Mucosa of rectum (tissue), 2 donors: ENCODE data around the gene ZNF558.

Experiments used
- H3K27ac ChIP-seq, 2 donors: one replicate each; pipeline ENCODE4 v1.7.0; 2013; ENCODE audit warnings: inconsistent platforms in 2 of 2, low read depth in 2 of 2, low read length in 2 of 2
- H3K27me3 ChIP-seq, 2 donors: one replicate each; pipeline ENCODE4 v1.7.0; 2013; ENCODE audit warnings: low read length in 2 of 2; ENCODE audit not compliant: control insufficient read depth in 2 of 2, insufficient read depth in 2 of 2
- H3K36me3 ChIP-seq, 2 donors: one replicate each; pipeline ENCODE4 v1.7.0; 2013; ENCODE audit warnings: low read length in 2 of 2; ENCODE audit not compliant: control insufficient read depth in 2 of 2, insufficient read depth in 2 of 2
- H3K4me1 ChIP-seq, 2 donors: one replicate each; pipeline ENCODE4 v1.7.0; 2013; ENCODE audit warnings: low read length in 2 of 2, mild to moderate bottlenecking in 1 of 2; ENCODE audit not compliant: control insufficient read depth in 2 of 2, insufficient read depth in 2 of 2
- H3K4me3 ChIP-seq, 2 donors: one replicate each; pipeline ENCODE4 v1.7.0; 2013; ENCODE audit warnings: low read length in 2 of 2
- H3K9ac ChIP-seq, 2 donors: one replicate each; pipeline ENCODE4 v1.7.0; 2013; ENCODE audit warnings: low read length in 2 of 2, low read depth in 1 of 2, mild to moderate bottlenecking in 1 of 2
- H3K9me3 ChIP-seq, 2 donors: one replicate each; pipeline ENCODE4 v1.7.0; 2013; ENCODE audit warnings: low read length in 2 of 2; ENCODE audit not compliant: control insufficient read depth in 2 of 2
- donor health status: healthy.
- donor health status: Normal muscosa, but diverticular disease.

The ZNF558 gene

DNA sequence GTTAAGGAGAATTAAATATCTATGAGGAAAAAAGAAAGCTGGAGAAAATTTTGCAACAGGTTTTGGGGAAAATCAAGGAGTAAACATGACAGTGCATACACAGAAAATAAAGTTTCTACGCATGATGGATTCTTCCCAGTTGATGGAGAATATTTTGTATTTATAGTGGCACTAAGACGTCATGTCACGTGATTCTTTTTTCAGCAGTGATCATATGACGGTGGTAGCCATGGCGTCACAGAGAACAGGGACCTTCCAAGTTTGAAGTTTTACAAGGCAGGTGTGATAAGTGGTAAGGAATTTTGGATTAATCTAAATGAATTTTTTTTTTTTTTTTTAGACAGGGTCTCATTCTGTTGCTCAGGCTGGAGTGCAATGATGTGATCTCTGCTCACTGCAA lies 8.6 kb upstream of the ZNF558 start:
- no peaks in the 10 kb centered on the region for H3K9me3 ChIP-seq
- no peaks in the 10 kb centered on the region for H3K4me1 ChIP-seq
- no peak overlapping the region for H3K4me3 ChIP-seq
- no peaks in the 10 kb centered on the region for H3K36me3 ChIP-seq
- no peak overlapping the region for H3K27ac ChIP-seq
- no peaks in the 10 kb centered on the region for H3K27me3 ChIP-seq
- H3K9ac ChIP-seq: no peak overlapping the region

DNA sequence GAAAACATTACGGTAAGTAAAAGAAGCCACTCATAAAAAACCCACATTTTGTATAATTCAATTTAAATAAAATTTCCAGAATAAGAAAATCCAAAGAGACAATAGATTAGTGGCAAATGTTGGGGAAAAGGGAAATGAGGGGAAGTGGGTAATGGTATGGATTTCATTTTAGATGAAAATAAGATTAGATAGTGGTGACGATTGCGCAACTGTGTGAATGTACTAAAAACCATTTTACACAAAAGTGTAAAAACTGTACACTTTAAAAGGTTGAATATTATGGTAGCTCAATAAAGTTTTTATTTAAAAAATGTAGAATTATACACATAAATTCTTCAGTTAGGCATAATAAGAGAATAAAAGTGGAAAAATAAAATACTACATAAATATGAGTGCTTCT lies 3.8 kb upstream of the ZNF558 start:
- H3K27me3 ChIP-seq: no peaks in the 10 kb centered on the region
- no peak overlapping the region for H3K4me3 ChIP-seq
- no peaks in the 10 kb centered on the region for H3K36me3 ChIP-seq
- no peaks in the 10 kb centered on the region for H3K9me3 ChIP-seq
- no peak overlapping the region for H3K27ac ChIP-seq
- peaks cover 2 to 7% of the 10 kb centered on the region in 2 donors for H3K4me1 ChIP-seq
- no peak overlapping the region for H3K9ac ChIP-seq

- Histone ChIP-seq H3K9me3 (no peaks in the 10 kb centered on the region), H3K27me3 (no peaks in the 10 kb centered on the region), H3K36me3 (no peaks in the 10 kb centered on the region), H3K4me3 (no peak overlapping the region), H3K4me1 (peaks cover 2 to 7% of the 10 kb centered on the region in 2 donors), H3K27ac (no peak overlapping the region), H3K9ac (no peak overlapping the region)
Measured at GRCh38 chr19:8835446-8835845, 3.3 kb upstream of the ZNF558 start.

DNA sequence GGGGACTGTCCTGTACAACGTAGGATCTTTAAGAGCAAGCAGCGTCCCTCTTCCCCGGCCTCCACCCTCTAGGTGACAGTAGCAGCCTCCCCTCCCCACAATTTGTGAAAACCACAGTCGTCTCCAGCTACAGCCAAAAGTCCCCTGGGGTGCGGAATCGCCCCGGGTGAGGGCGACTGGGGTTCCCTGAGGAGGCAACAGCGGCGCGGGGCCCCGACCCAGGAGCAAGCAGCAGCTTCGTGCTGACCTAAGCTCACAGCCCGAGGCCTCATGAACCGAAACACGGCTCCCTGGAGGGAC lies 322 bp downstream of the ZNF558 start:
- H3K4me3 ChIP-seq: peak overlapping the region; percentile 87 to 92
- H3K9ac ChIP-seq: peak overlapping the region; percentile 85 to 97
- H3K36me3 ChIP-seq: peaks cover 0 to 4% of the 10 kb centered on the region in 2 donors
- peaks cover 2 to 7% of the 10 kb centered on the region in 2 donors for H3K4me1 ChIP-seq
- H3K9me3 ChIP-seq: no peaks in the 10 kb centered on the region
- peak overlapping the region; percentile 97 to 98 for H3K27ac ChIP-seq
- no peaks in the 10 kb centered on the region for H3K27me3 ChIP-seq

GRCh38 chr19:8831373-8831772 lies 731 bp downstream of the ZNF558 start:
- Histone ChIP-seq H3K9ac (peak overlapping the region; percentile 85 to 97), H3K4me3 (peak overlapping the region; percentile 87 to 92), H3K9me3 (no peaks in the 10 kb centered on the region), H3K4me1 (peaks cover 2 to 7% of the 10 kb centered on the region in 2 donors), H3K27ac (peak overlapping the region in 1 of 2 donors; percentile 97), H3K36me3 (peaks cover 0 to 4% of the 10 kb centered on the region in 2 donors), H3K27me3 (no peaks in the 10 kb centered on the region)

- Histone ChIP-seq H3K9ac (no peak overlapping the region), H3K4me3 (no peak overlapping the region), H3K9me3 (no peaks in the 10 kb centered on the region), H3K27me3 (no peaks in the 10 kb centered on the region), H3K27ac (no peak overlapping the region), H3K4me1 (peaks cover 2 to 7% of the 10 kb centered on the region in 2 donors), H3K36me3 (peaks cover 23 to 27% of the 10 kb centered on the region in 2 donors)
Measured at GRCh38 chr19:8827277-8827676, 4.8 kb downstream of the ZNF558 start.

GRCh38 chr19:8826371-8826770 lies 5.7 kb downstream of the ZNF558 start:
- no peaks in the 10 kb centered on the region for H3K27me3 ChIP-seq
- peaks cover 1 to 2% of the 10 kb centered on the region in 2 donors for H3K4me1 ChIP-seq
- no peaks in the 10 kb centered on the region for H3K9me3 ChIP-seq
- H3K4me3 ChIP-seq: no peak overlapping the region
- H3K27ac ChIP-seq: no peak overlapping the region
- no peak overlapping the region for H3K9ac ChIP-seq
- peaks cover 31 to 36% of the 10 kb centered on the region in 2 donors for H3K36me3 ChIP-seq

DNA sequence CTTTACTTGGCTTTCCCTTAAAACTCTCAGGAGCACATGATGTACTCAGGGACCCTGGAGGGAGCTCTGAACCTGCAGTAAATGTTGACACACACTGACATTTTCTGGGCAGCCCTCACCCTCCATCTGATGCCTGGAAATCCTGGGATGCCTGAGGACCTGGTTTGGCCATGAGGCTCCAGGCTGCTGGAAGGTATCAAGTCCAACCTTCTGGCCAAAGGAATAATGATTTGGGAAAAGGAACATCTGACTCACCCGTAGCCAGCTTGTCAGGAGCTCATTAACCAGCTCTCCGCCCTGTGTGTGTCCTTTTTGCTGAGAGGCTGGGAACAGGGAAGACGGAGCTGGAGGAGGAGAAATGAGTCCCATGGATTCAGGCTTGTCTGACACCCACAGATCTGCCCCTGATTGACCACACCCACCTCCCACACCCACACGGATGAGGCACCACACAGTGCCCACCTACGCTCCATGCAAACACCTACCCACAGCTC lies 10.3 kb downstream of the ZNF558 start:
- H3K4me3 ChIP-seq: no peak overlapping the region
- peaks cover 7 to 8% of the 10 kb centered on the region in 2 donors for H3K9me3 ChIP-seq
- H3K27me3 ChIP-seq: no peaks in the 10 kb centered on the region
- peaks cover 65 to 73% of the 10 kb centered on the region in 2 donors for H3K36me3 ChIP-seq
- no peak overlapping the region for H3K9ac ChIP-seq
- H3K27ac ChIP-seq: no peak overlapping the region
- H3K4me1 ChIP-seq: no peaks in the 10 kb centered on the region

DNA sequence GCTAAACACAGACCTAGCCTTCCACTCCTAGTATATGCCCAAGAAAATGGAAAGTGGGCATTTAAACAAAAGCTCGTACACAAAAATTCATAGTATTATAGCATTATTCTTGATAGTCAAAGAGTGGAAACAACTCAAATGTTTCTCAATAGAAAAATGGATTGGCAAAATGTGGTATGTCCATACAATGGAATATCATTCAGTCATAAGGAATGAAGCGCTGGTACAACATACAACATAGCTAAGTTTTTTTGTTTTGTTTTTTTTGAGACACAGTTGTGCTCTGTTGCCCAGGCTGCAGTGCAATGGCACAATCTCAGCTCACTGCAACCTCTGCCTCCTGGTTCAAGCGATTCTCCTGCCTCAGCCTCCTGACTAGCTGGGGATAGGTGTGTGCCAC lies 11.9 kb downstream of the ZNF558 start:
- no peak overlapping the region for H3K9ac ChIP-seq
- no peaks in the 10 kb centered on the region for H3K27me3 ChIP-seq
- peaks cover 20 to 23% of the 10 kb centered on the region in 2 donors for H3K9me3 ChIP-seq
- H3K27ac ChIP-seq: no peak overlapping the region
- peaks cover 78 to 87% of the 10 kb centered on the region in 2 donors for H3K36me3 ChIP-seq
- H3K4me1 ChIP-seq: no peaks in the 10 kb centered on the region
- no peak overlapping the region for H3K4me3 ChIP-seq

- H3K9ac ChIP-seq: no peak overlapping the region
- no peaks in the 10 kb centered on the region for H3K4me1 ChIP-seq
- H3K27me3 ChIP-seq: no peaks in the 10 kb centered on the region
- H3K4me3 ChIP-seq: no peak overlapping the region
- no peak overlapping the region for H3K27ac ChIP-seq
- peaks cover 58 to 61% of the 10 kb centered on the region in 2 donors for H3K9me3 ChIP-seq
- peaks cover 80 to 88% of the 10 kb centered on the region in 2 donors for H3K36me3 ChIP-seq
Measured at GRCh38 chr19:8815780-8816179, 16.3 kb downstream of the ZNF558 start.

DNA sequence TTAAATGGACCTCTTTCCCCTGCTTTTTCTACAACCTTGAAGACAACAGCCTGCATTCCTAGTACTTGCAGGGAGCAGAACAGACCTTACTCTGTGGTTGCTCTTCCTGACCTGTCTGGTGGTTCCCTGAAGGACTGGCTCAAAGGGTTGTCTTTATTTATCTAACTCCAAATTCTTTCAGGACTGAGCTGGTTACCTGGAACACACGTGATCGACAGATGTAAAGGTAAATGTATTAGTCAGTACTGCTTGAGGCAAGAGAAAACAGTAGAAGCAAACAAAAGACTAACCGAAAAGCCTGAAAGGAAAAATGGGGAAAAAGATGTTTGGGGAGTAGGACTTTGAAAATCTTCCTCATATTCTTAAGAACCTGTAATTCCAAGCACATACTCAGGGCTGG lies 17.9 kb downstream of the ZNF558 start:
- Histone ChIP-seq H3K27me3 (no peaks in the 10 kb centered on the region), H3K4me3 (no peak overlapping the region), H3K36me3 (peaks cover 67 to 81% of the 10 kb centered on the region in 2 donors), H3K4me1 (no peaks in the 10 kb centered on the region), H3K27ac (no peak overlapping the region), H3K9ac (no peak overlapping the region), H3K9me3 (peaks cover 68 to 73% of the 10 kb centered on the region in 2 donors)
